Measurements from ENCODE around the gene ZXDC.

- TF ChIP-seq, protein P1, sequence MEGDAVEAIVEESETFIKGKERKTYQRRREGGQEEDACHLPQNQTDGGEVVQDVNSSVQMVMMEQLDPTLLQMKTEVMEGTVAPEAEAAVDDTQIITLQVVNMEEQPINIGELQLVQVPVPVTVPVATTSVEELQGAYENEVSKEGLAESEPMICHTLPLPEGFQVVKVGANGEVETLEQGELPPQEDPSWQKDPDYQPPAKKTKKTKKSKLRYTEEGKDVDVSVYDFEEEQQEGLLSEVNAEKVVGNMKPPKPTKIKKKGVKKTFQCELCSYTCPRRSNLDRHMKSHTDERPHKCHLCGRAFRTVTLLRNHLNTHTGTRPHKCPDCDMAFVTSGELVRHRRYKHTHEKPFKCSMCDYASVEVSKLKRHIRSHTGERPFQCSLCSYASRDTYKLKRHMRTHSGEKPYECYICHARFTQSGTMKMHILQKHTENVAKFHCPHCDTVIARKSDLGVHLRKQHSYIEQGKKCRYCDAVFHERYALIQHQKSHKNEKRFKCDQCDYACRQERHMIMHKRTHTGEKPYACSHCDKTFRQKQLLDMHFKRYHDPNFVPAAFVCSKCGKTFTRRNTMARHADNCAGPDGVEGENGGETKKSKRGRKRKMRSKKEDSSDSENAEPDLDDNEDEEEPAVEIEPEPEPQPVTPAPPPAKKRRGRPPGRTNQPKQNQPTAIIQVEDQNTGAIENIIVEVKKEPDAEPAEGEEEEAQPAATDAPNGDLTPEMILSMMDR (IDR thresholded peaks at IDR 0.05), result no peak
- no peak for TF ChIP-seq EP300 (IDR thresholded peaks at IDR 0.05)
These were observed 30.2 kb downstream of the ZXDC start for GRCh38 chr3:126445506-126445905.

All from tibial nerve (tissue), 4 donors.